Tibial nerve (tissue), 4 donors: ENCODE results near the gene CYP26C1.

Source experiments
- EP300 ChIP-seq, 2 donors: sonication (generic); formaldehyde crosslinking; IDR thresholded peaks; one replicate each; pipeline ENCODE4 v1.6.1; 2017; ENCODE audit warnings: antibody characterized with exemption in 2 of 2, mild to moderate bottlenecking in 1 of 2
- POLR2A ChIP-seq, 2 donors: fragments of 450-650 bp; IDR thresholded peaks; one replicate each; pipeline ENCODE4 v1.6.1; 2017; ENCODE audit warnings: antibody characterized with exemption in 2 of 2, mild to moderate bottlenecking in 2 of 2, moderate library complexity in 2 of 2
- TF ChIP-seq, protein P1 (sequence below), 5 experiments: fragments of 200-600 bp in 3 of 5; fragments of 450-650 bp in 2 of 5; sonication (generic) in 3 of 5; IDR thresholded peaks; one replicate each; pipeline ENCODE4 v1.5.1; 2016 to 2019; ENCODE audit warnings: antibody characterized with exemption in 5 of 5, mild to moderate bottlenecking in 3 of 5, moderate library complexity in 2 of 5

DNA sequence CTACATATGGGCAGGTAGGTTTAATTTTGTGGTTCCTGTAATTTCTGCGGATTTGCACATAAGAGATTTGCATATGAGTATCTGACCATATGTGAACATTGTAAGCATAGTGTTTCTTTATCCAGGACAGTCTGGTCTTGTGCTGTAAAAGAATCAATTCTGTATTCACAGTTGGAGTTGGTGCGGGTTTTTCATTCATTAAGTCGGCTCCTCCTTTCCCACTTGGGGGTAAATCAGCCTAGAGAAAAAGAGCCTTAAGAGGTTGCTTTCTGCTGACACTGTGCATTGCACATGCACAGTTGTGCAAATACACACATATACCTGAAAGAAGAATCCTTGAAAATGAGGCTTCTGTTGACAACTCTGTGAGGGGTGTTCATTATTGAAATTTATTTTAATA is 6.1 kb upstream of the CYP26C1 start:
- TF ChIP-seq POLR2A (IDR thresholded peaks at IDR 0.05) (no peak), EP300 (IDR thresholded peaks at IDR 0.05) (no peak)
- TF ChIP-seq, protein P1, sequence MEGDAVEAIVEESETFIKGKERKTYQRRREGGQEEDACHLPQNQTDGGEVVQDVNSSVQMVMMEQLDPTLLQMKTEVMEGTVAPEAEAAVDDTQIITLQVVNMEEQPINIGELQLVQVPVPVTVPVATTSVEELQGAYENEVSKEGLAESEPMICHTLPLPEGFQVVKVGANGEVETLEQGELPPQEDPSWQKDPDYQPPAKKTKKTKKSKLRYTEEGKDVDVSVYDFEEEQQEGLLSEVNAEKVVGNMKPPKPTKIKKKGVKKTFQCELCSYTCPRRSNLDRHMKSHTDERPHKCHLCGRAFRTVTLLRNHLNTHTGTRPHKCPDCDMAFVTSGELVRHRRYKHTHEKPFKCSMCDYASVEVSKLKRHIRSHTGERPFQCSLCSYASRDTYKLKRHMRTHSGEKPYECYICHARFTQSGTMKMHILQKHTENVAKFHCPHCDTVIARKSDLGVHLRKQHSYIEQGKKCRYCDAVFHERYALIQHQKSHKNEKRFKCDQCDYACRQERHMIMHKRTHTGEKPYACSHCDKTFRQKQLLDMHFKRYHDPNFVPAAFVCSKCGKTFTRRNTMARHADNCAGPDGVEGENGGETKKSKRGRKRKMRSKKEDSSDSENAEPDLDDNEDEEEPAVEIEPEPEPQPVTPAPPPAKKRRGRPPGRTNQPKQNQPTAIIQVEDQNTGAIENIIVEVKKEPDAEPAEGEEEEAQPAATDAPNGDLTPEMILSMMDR (IDR thresholded peaks at IDR 0.05) = no peak
